CD8-positive, alpha-beta memory T cell (primary cell): ENCODE data around the gene SEMA3B. TPM values are rescaled to one million over a fixed set of nuclear protein-coding genes. Genes with fewer than 3 reads are reported as not detected.

ENCODE experiments used
- CTCF ChIA-PET: fragments of 350-600 bp; sonication (Branson Sonifier 250); formaldehyde crosslinking; loops from one replicate; lab custom pipeline; 2021; ENCODE audit warnings: antibody characterized with exemption; lab: Charles Lee
- POLR2A ChIA-PET: fragments of 350-600 bp; sonication (Branson Sonifier 250); formaldehyde crosslinking; loops from one replicate; lab custom pipeline; 2021; ENCODE audit warnings: antibody characterized with exemption; lab: Charles Lee
- DNase-seq, 5 donors: peaks; one replicate each; pipeline versions ENCODE4 v3.0.0 to v3.0.0-alpha.2; 2020 to 2022; ENCODE audit warnings: mixed read lengths in 1 of 5
- H3K27ac ChIP-seq: one replicate; pipeline ENCODE4 v1.7.0; 2013; ENCODE audit warnings: low read depth, mild to moderate bottlenecking, low read length, moderate library complexity
- H3K27me3 ChIP-seq: 2 replicates; pipeline ENCODE4 v1.7.0; 2013; ENCODE audit warnings: low read length, mild to moderate bottlenecking; ENCODE audit not compliant: insufficient read depth, poor library complexity, severe bottlenecking
- H3K36me3 ChIP-seq: 2 replicates; pipeline ENCODE4 v1.7.0; 2013; ENCODE audit warnings: mild to moderate bottlenecking, low read length, moderate library complexity; ENCODE audit not compliant: insufficient read depth
- H3K4me1 ChIP-seq: 2 replicates; pipeline ENCODE4 v1.7.0; 2013; ENCODE audit warnings: mild to moderate bottlenecking, low read length, moderate library complexity; ENCODE audit not compliant: insufficient read depth
- H3K4me3 ChIP-seq: 2 replicates; pipeline ENCODE4 v1.7.0; 2013; ENCODE audit warnings: mild to moderate bottlenecking, low read length
- H3K9me3 ChIP-seq: 2 replicates; pipeline ENCODE4 v1.7.0; 2013; ENCODE audit warnings: mild to moderate bottlenecking, low read length
- H3K27ac Mint-ChIP-seq, 8 donors: one replicate each; pipeline ENCODE4 v1.8.0; 2020 to 2021; ENCODE audit warnings: mixed read lengths in 8 of 8, mild to moderate bottlenecking in 6 of 8, inconsistent platforms in 3 of 8, moderate library complexity in 3 of 8
- H3K27me3 Mint-ChIP-seq, 2 donors: one replicate each; pipeline ENCODE4 v1.8.0; 2020 to 2021; ENCODE audit warnings: mixed read lengths in 2 of 2, mild to moderate bottlenecking in 1 of 2, moderate library complexity in 1 of 2
- H3K36me3 Mint-ChIP-seq, 3 donors: one replicate each; pipeline ENCODE4 v1.8.0; 2020 to 2021; ENCODE audit warnings: mixed read lengths in 3 of 3, inconsistent platforms in 1 of 3, mild to moderate bottlenecking in 1 of 3
- H3K4me1 Mint-ChIP-seq, 3 donors: one replicate each; pipeline ENCODE4 v1.8.0; 2020 to 2021; ENCODE audit warnings: mixed read lengths in 3 of 3, inconsistent platforms in 1 of 3, mild to moderate bottlenecking in 1 of 3
- H3K4me3 Mint-ChIP-seq, 7 donors: one replicate each; pipeline ENCODE4 v1.8.0; 2020 to 2021; ENCODE audit warnings: mixed read lengths in 7 of 7, mild to moderate bottlenecking in 6 of 7, moderate library complexity in 4 of 7, inconsistent platforms in 2 of 7
- H3K9me3 Mint-ChIP-seq, 5 donors: one replicate each; pipeline ENCODE4 v1.8.0; 2020 to 2022; ENCODE audit warnings: mixed read lengths in 5 of 5, mild to moderate bottlenecking in 3 of 5, moderate library complexity in 2 of 5, inconsistent platforms in 1 of 5
- polyA plus RNA-seq: library from polyadenylated mRNA; unstranded; fragments of 300-500 nt; fragmentation: Illumina TruSeq; gene quantifications from one replicate; pipeline ENCODE4 v1.2.3, GENCODE V29; 2021
- total RNA-seq, 2 experiments: library from RNA; stranded (reverse); gene quantifications; one replicate each; pipeline ENCODE4 v1.2.3, GENCODE V29; 2021

SEMA3B gene
- total and polyA plus RNA-seq, 3 experiments from 2014 or later: 0.22 TPM; not detected in 2

GRCh38 chr3:50263478-50264382 lies 5.2 kb upstream of the SEMA3B start:
- Mint-ChIP-seq H3K4me3 (no peak overlapping the region), H3K36me3 (peaks cover 0 to 6% (median 0%) of the 10 kb centered on the region in 3 donors), H3K9me3 (no peaks in the 10 kb centered on the region), H3K27me3 (peaks cover 0 to 6% of the 10 kb centered on the region in 2 donors), H3K4me1 (peaks cover 0 to 9% (median 5%) of the 10 kb centered on the region in 3 donors), H3K27ac (peak overlapping the region in 2 of 8 donors; percentile 72 to 93)
- ChIA-PET CTCF (interaction anchor here (0.6 to 2.3 kb wide), 10 partner anchors 11 to 149 kb away, joined by 3 to 9 read pairs (median 4); no protein-coding TSS in a partner anchor), POLR2A (interaction anchor here (0.5 to 0.6 kb wide), 2 partner anchors 20 to 149 kb away, joined by 3 to 5 read pairs; no protein-coding TSS in a partner anchor)
- no peaks in the 10 kb centered on the region for H3K9me3 ChIP-seq
- H3K4me3 ChIP-seq: no peak overlapping the region
- H3K4me1 ChIP-seq: peaks cover 5% of the 10 kb centered on the region
- no peak overlapping the region for H3K27ac ChIP-seq
- H3K27me3 ChIP-seq: no peaks in the 10 kb centered on the region
- DNase-seq: no peak
- no peaks in the 10 kb centered on the region for H3K36me3 ChIP-seq

- Histone ChIP-seq H3K9me3 (no peaks in the 10 kb centered on the region), H3K27me3 (no peaks in the 10 kb centered on the region), H3K27ac (no peak overlapping the region), H3K4me3 (no peak overlapping the region), H3K36me3 (no peaks in the 10 kb centered on the region), H3K4me1 (peaks cover 4% of the 10 kb centered on the region)
- Mint-ChIP-seq H3K4me3 (no peak overlapping the region), H3K27ac (peak overlapping the region in 1 of 8 donors; percentile 72), H3K36me3 (peaks cover 0 to 1% (median 0%) of the 10 kb centered on the region in 3 donors), H3K27me3 (peaks cover 0 to 7% of the 10 kb centered on the region in 2 donors), H3K4me1 (peaks cover 0 to 8% (median 5%) of the 10 kb centered on the region in 3 donors), H3K9me3 (no peaks in the 10 kb centered on the region)
- DNase-seq: no peak
- ChIA-PET CTCF (interaction anchor here (0.6 to 2.3 kb wide), 8 partner anchors 8 to 70 kb away, joined by 3 to 9 read pairs (median 5); no protein-coding TSS in a partner anchor), POLR2A (interaction anchor here (0.5 kb wide), 1 partner anchor 149 kb away, joined by 3 read pairs; no protein-coding TSS in a partner anchor)
Measured at GRCh38 chr3:50264383-50264963, 4.5 kb upstream of the SEMA3B start.

GRCh38 chr3:50264964-50265485 lies 3.9 kb upstream of the SEMA3B start:
- no peaks in the 10 kb centered on the region for H3K9me3 ChIP-seq
- H3K4me1 Mint-ChIP-seq: peaks cover 0 to 3% (median 2%) of the 10 kb centered on the region in 3 donors
- ChIA-PET CTCF (interaction anchor here (0.6 to 2.2 kb wide), 3 partner anchors 9 to 22 kb away, joined by 5 to 7 read pairs (median 5); no protein-coding TSS in a partner anchor), POLR2A (no interaction called here)
- H3K27ac ChIP-seq: no peak overlapping the region
- H3K4me1 ChIP-seq: no peaks in the 10 kb centered on the region
- no peaks in the 10 kb centered on the region for H3K9me3 Mint-ChIP-seq
- no peak overlapping the region for H3K4me3 Mint-ChIP-seq
- no peaks in the 10 kb centered on the region for H3K27me3 ChIP-seq
- no peak for DNase-seq
- H3K27ac Mint-ChIP-seq: peak overlapping the region in 1 of 8 donors; percentile 43
- H3K36me3 Mint-ChIP-seq: no peaks in the 10 kb centered on the region
- H3K36me3 ChIP-seq: no peaks in the 10 kb centered on the region
- peaks cover 0 to 7% of the 10 kb centered on the region in 2 donors for H3K27me3 Mint-ChIP-seq
- H3K4me3 ChIP-seq: no peak overlapping the region

GRCh38 chr3:50265571-50265970 lies 3.4 kb upstream of the SEMA3B start:
- CTCF ChIA-PET: interaction anchor here (2.1 kb wide), 1 partner anchor 19 kb away, joined by 7 read pairs; no protein-coding TSS in a partner anchor
- no peaks in the 10 kb centered on the region for H3K27me3 ChIP-seq
- Mint-ChIP-seq H3K27me3 (peaks cover 0 to 7% of the 10 kb centered on the region in 2 donors), H3K4me1 (peaks cover 0 to under 1% (median under 1%) of the 10 kb centered on the region in 3 donors), H3K4me3 (no peak overlapping the region), H3K9me3 (no peaks in the 10 kb centered on the region), H3K36me3 (no peaks in the 10 kb centered on the region), H3K27ac (no peak overlapping the region)
- DNase-seq: no peak
- H3K27ac ChIP-seq: no peak overlapping the region
- no peaks in the 10 kb centered on the region for H3K9me3 ChIP-seq
- H3K4me3 ChIP-seq: no peak overlapping the region
- H3K36me3 ChIP-seq: no peaks in the 10 kb centered on the region
- POLR2A ChIA-PET: interaction anchor here (0.5 kb wide), 1 partner anchor 135 kb away, joined by 3 read pairs; no protein-coding TSS in a partner anchor
- H3K4me1 ChIP-seq: no peaks in the 10 kb centered on the region

- H3K36me3 ChIP-seq: no peaks in the 10 kb centered on the region
- H3K4me3 ChIP-seq: no peak overlapping the region
- DNase-seq: no peak
- H3K27ac ChIP-seq: no peak overlapping the region
- no peaks in the 10 kb centered on the region for H3K9me3 ChIP-seq
- ChIA-PET CTCF (interaction anchor here (0.7 to 2.4 kb wide), 3 partner anchors 10 to 71 kb away, joined by 3 to 12 read pairs (median 7); no protein-coding TSS in a partner anchor), POLR2A (interaction anchor here (0.5 kb wide), 1 partner anchor 136 kb away, joined by 3 read pairs; no protein-coding TSS in a partner anchor)
- Mint-ChIP-seq H3K4me1 (no peaks in the 10 kb centered on the region), H3K36me3 (no peaks in the 10 kb centered on the region), H3K27me3 (peaks cover 0 to 7% of the 10 kb centered on the region in 2 donors), H3K4me3 (no peak overlapping the region), H3K9me3 (no peaks in the 10 kb centered on the region), H3K27ac (no peak overlapping the region)
- no peaks in the 10 kb centered on the region for H3K4me1 ChIP-seq
- H3K27me3 ChIP-seq: no peaks in the 10 kb centered on the region
Measured at GRCh38 chr3:50266017-50266416, 2.9 kb upstream of the SEMA3B start.

- no peaks in the 10 kb centered on the region for H3K9me3 ChIP-seq
- no peaks in the 10 kb centered on the region for H3K36me3 ChIP-seq
- H3K27me3 Mint-ChIP-seq: peaks cover 0 to 7% of the 10 kb centered on the region in 2 donors
- no peak overlapping the region for H3K4me3 ChIP-seq
- POLR2A ChIA-PET: no interaction called here
- H3K27ac Mint-ChIP-seq: no peak overlapping the region
- no peak for DNase-seq
- no peak overlapping the region for H3K4me3 Mint-ChIP-seq
- peaks cover 0 to 3% (median 0%) of the 10 kb centered on the region in 3 donors for H3K4me1 Mint-ChIP-seq
- CTCF ChIA-PET: interaction anchor here (0.7 to 2.4 kb wide), 5 partner anchors 9 to 75 kb away, joined by 3 to 12 read pairs (median 6); partner anchors contain the start of gene GNAT1
- H3K27me3 ChIP-seq: no peaks in the 10 kb centered on the region
- no peaks in the 10 kb centered on the region for H3K9me3 Mint-ChIP-seq
- H3K36me3 Mint-ChIP-seq: no peaks in the 10 kb centered on the region
- H3K4me1 ChIP-seq: no peaks in the 10 kb centered on the region
- H3K27ac ChIP-seq: no peak overlapping the region
Measured at GRCh38 chr3:50266836-50267235, 2.1 kb upstream of the SEMA3B start.

GRCh38 chr3:50267280-50267913 lies 1.6 kb upstream of the SEMA3B start:
- POLR2A ChIA-PET: no interaction called here

More at GRCh38 chr3:50267280-50267913, 1.6 kb upstream of the SEMA3B start:
- Mint-ChIP-seq H3K9me3 (no peaks in the 10 kb centered on the region), H3K27ac (no peak overlapping the region), H3K4me3 (no peak overlapping the region), H3K27me3 (peaks cover 0 to 7% of the 10 kb centered on the region in 2 donors), H3K4me1 (peaks cover 0 to 3% (median 0%) of the 10 kb centered on the region in 3 donors), H3K36me3 (no peaks in the 10 kb centered on the region)
- CTCF ChIA-PET: interaction anchor here (1.0 to 2.4 kb wide), 5 partner anchors 8 to 75 kb away, joined by 3 to 12 read pairs (median 6); partner anchors contain the start of gene GNAT1
- Histone ChIP-seq H3K36me3 (no peaks in the 10 kb centered on the region), H3K9me3 (no peaks in the 10 kb centered on the region), H3K4me3 (no peak overlapping the region), H3K4me1 (no peaks in the 10 kb centered on the region), H3K27ac (no peak overlapping the region), H3K27me3 (no peaks in the 10 kb centered on the region)
- no peak for DNase-seq
